Muscle layer of colon (tissue), 2 donors: ENCODE data around the gene TRMO.

ENCODE experiments used
- H3K27ac ChIP-seq: one replicate; pipeline ENCODE4 v1.7.0; 2013; ENCODE audit warnings: low read depth, mild to moderate bottlenecking, low read length, moderate library complexity
- H3K27me3 ChIP-seq, 2 donors: one replicate each; pipeline ENCODE4 v1.7.0; 2013; ENCODE audit warnings: low read length in 2 of 2, mild to moderate bottlenecking in 2 of 2; ENCODE audit not compliant: insufficient read depth in 2 of 2, control insufficient read depth in 1 of 2
- H3K36me3 ChIP-seq: one replicate; pipeline ENCODE4 v1.7.0; 2013; ENCODE audit warnings: mild to moderate bottlenecking, low read length; ENCODE audit not compliant: insufficient read depth
- H3K4me1 ChIP-seq: one replicate; pipeline ENCODE4 v1.7.0; 2013; ENCODE audit warnings: mild to moderate bottlenecking, low read length; ENCODE audit not compliant: insufficient read depth
- H3K4me3 ChIP-seq, 2 donors: one replicate each; pipeline ENCODE4 v1.7.0; 2013; ENCODE audit warnings: low read length in 2 of 2, low read depth in 1 of 2, mild to moderate bottlenecking in 1 of 2, moderate library complexity in 1 of 2
- H3K9ac ChIP-seq: one replicate; pipeline ENCODE4 v1.7.0; 2013; ENCODE audit warnings: low read length
- H3K9me3 ChIP-seq: one replicate; pipeline ENCODE4 v1.7.0; 2013; ENCODE audit warnings: mild to moderate bottlenecking, low read length
- donor health status: abdominal sarcoma.
- donor health status: Adenocarcinoma of cecum.

Gene TRMO

DNA sequence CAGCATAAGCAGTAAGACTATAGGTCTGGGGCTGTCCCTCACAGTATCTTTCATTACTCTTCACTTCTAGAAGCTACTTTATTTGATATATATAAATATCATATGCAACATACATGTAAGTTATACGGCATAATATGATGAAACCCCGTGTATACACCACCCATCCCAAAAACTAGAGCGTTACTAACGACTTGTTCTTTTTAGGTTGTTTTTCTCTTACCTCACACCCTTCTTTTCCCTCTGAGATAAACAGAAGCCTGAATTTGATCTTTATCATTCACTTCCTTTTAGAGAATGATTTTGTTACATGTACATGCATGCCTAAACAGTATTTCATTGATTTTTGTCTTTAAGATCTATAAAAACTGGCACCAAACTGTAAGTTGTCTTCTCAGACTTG, 3.7 kb downstream of the TRMO start:
- no peaks in the 10 kb centered on the region for H3K9me3 ChIP-seq
- H3K9ac ChIP-seq = no peak overlapping the region
- no peaks in the 10 kb centered on the region for H3K27me3 ChIP-seq
- peaks cover 21% of the 10 kb centered on the region for H3K4me1 ChIP-seq
- H3K4me3 ChIP-seq = no peak overlapping the region
- H3K36me3 ChIP-seq = peaks cover 10% of the 10 kb centered on the region
- no peak overlapping the region for H3K27ac ChIP-seq

- H3K4me3 ChIP-seq = no peak overlapping the region
- no peaks in the 10 kb centered on the region for H3K4me1 ChIP-seq
- no peak overlapping the region for H3K27ac ChIP-seq
- H3K9ac ChIP-seq = no peak overlapping the region
- H3K9me3 ChIP-seq = no peaks in the 10 kb centered on the region
- peaks cover 32% of the 10 kb centered on the region for H3K36me3 ChIP-seq
- H3K27me3 ChIP-seq = no peaks in the 10 kb centered on the region
Observed at GRCh38 chr9:97911970-97912369, 10.3 kb downstream of the TRMO start.

DNA sequence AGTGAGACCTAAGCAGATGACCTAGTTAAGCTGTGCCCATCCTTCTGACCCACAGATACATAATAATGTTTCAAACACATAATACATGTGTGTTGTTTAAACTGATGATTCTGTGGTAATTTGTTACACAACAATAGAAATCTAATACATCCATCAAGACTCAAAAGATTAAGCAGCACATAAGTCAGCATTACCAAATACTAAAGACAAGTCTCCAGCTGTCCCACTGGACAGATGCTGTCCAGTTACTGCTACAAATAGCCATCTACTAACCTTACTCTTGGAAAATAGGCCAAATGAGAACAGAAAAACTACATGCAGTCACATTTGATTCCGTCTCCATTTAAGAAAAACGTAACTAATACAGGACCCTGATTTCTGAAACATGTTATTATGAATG, 10.8 kb downstream of the TRMO start:
- Histone ChIP-seq H3K36me3 (peaks cover 32% of the 10 kb centered on the region), H3K27me3 (no peaks in the 10 kb centered on the region), H3K9ac (no peak overlapping the region), H3K4me3 (no peak overlapping the region), H3K4me1 (peaks cover under 1% of the 10 kb centered on the region), H3K9me3 (no peaks in the 10 kb centered on the region), H3K27ac (no peak overlapping the region)

- Histone ChIP-seq H3K27ac (no peak overlapping the region), H3K9me3 (no peaks in the 10 kb centered on the region), H3K4me3 (no peak overlapping the region), H3K27me3 (no peaks in the 10 kb centered on the region), H3K9ac (no peak overlapping the region), H3K4me1 (peaks cover 4% of the 10 kb centered on the region), H3K36me3 (peaks cover 31% of the 10 kb centered on the region)
Observed at GRCh38 chr9:97910357-97910756, 11.9 kb downstream of the TRMO start.

- Histone ChIP-seq H3K27ac (no peak overlapping the region), H3K36me3 (peaks cover 31% of the 10 kb centered on the region)
Observed at GRCh38 chr9:97908705-97909104, 13.6 kb downstream of the TRMO start.

GRCh38 chr9:97907632-97908031, 14.7 kb downstream of the TRMO start:
- no peaks in the 10 kb centered on the region for H3K9me3 ChIP-seq
- H3K9ac ChIP-seq = no peak overlapping the region
- no peaks in the 10 kb centered on the region for H3K27me3 ChIP-seq
- peaks cover 31% of the 10 kb centered on the region for H3K36me3 ChIP-seq
- H3K4me3 ChIP-seq = no peak overlapping the region
- H3K4me1 ChIP-seq = peaks cover 4% of the 10 kb centered on the region
- H3K27ac ChIP-seq = no peak overlapping the region

More at GRCh38 chr9:97908705-97909104, 13.6 kb downstream of the TRMO start:
- no peak overlapping the region for H3K9ac ChIP-seq
- H3K4me1 ChIP-seq = peaks cover 4% of the 10 kb centered on the region
- no peak overlapping the region for H3K4me3 ChIP-seq
- no peaks in the 10 kb centered on the region for H3K27me3 ChIP-seq
- no peaks in the 10 kb centered on the region for H3K9me3 ChIP-seq

DNA sequence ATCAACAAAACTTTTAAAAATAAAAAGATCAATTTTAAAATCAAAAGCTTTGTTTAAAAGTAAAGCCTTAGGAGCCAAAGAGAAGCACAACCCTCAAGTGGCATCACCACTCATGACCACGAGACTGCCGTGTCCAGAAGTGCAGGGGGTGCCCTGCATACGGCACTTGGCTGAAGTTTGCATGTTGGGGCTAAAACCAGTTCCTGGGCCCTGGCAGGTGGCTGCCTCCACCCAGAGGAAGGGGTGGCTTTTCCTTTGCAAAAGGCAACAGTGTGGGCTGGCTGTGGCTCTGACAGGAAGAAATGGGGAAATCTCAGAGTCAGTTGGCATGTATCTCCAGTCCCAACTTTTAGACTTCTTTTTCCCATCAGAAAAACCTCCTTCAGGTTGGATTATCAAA, 15.3 kb downstream of the TRMO start:
- H3K27me3 ChIP-seq = no peaks in the 10 kb centered on the region
- H3K36me3 ChIP-seq = peaks cover 31% of the 10 kb centered on the region
- H3K27ac ChIP-seq = no peak overlapping the region
- peaks cover 4% of the 10 kb centered on the region for H3K4me1 ChIP-seq
- no peaks in the 10 kb centered on the region for H3K9me3 ChIP-seq
- H3K4me3 ChIP-seq = no peak overlapping the region
- H3K9ac ChIP-seq = no peak overlapping the region

DNA sequence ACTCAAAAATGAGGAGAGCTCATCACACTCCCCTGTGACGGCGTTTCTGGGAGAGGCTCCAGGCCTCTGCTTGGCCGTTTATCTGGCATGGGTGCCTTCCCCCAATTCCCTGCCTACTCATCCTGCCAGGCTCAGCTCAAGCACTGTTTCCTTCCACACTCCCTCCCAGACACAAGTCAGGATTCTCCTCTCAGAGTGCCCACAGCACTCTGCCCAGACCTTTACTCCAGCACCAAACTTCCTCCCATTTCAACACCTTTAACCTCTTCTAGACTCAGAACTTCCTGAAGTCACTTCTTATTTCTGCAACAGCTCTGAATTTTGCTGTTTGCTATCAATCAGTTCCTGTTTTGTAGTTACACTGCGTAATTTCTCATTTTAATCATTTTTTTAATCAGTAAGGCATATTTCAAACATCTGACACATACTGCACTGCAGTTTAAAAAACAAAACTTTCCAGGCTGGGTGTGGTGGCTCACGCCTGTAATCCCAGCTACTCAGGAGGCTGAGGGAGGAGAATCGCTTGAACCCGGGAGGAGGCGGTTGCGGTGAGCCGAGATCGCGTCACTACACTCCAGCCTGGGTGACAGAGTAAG, 16.0 kb downstream of the TRMO start:
- Histone ChIP-seq H3K4me1 (peaks cover 4% of the 10 kb centered on the region), H3K36me3 (peaks cover 26% of the 10 kb centered on the region), H3K27ac (no peak overlapping the region), H3K4me3 (no peak overlapping the region), H3K9ac (no peak overlapping the region), H3K9me3 (no peaks in the 10 kb centered on the region), H3K27me3 (no peaks in the 10 kb centered on the region)

GRCh38 chr9:97905228-97905627, 17.1 kb downstream of the TRMO start:
- Histone ChIP-seq H3K9me3 (no peaks in the 10 kb centered on the region), H3K4me1 (peaks cover 4% of the 10 kb centered on the region), H3K36me3 (peaks cover 15% of the 10 kb centered on the region), H3K27ac (no peak overlapping the region), H3K4me3 (no peak overlapping the region), H3K27me3 (no peaks in the 10 kb centered on the region), H3K9ac (no peak overlapping the region)

DNA sequence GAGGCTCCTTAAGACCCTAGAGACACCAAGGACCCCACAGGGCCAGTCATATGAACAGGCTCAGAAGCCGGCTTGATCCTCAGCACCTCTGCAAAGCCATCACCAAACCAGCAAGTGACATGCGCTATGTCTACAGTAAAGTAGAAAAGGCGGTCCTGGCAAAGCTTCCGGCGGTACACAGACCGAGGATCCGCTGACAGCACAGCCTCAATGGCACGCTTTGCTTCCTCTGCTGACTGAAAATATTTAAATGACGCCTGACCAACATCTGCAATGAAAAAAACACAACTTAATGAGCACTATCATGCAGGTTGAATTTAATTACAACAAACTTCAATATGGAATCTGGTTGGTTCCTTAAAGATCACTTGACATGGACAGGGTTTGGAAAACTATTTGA, 17.6 kb downstream of the TRMO start:
- H3K9ac ChIP-seq = no peak overlapping the region
- peaks cover 10% of the 10 kb centered on the region for H3K36me3 ChIP-seq
- H3K27ac ChIP-seq = no peak overlapping the region
- no peaks in the 10 kb centered on the region for H3K9me3 ChIP-seq
- H3K4me3 ChIP-seq = no peak overlapping the region
- no peaks in the 10 kb centered on the region for H3K27me3 ChIP-seq
- H3K4me1 ChIP-seq = peaks cover 4% of the 10 kb centered on the region

DNA sequence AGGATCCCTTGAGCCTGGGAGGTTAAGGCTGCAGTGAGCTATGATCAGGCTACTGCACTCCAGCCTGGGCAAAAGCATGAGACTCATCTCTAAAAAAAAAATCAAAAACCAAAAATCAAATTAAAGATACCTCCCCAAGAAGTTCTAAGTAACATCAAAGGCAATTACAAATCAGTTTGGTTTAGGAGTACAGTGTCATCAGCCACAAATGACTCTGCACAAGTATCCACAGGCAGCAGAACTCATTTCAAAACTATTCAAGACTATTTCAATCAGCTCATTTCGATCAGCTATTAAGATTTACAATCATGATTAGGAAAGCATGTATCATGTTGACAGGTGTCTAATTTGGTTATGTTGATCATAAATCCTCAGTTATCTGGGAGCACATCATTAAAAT, 19.1 kb downstream of the TRMO start:
- no peak overlapping the region for H3K4me3 ChIP-seq
- no peak overlapping the region for H3K9ac ChIP-seq
- no peaks in the 10 kb centered on the region for H3K9me3 ChIP-seq
- peaks cover 5% of the 10 kb centered on the region for H3K36me3 ChIP-seq
- H3K27me3 ChIP-seq = no peaks in the 10 kb centered on the region
- no peak overlapping the region for H3K27ac ChIP-seq
- peaks cover 4% of the 10 kb centered on the region for H3K4me1 ChIP-seq

DNA sequence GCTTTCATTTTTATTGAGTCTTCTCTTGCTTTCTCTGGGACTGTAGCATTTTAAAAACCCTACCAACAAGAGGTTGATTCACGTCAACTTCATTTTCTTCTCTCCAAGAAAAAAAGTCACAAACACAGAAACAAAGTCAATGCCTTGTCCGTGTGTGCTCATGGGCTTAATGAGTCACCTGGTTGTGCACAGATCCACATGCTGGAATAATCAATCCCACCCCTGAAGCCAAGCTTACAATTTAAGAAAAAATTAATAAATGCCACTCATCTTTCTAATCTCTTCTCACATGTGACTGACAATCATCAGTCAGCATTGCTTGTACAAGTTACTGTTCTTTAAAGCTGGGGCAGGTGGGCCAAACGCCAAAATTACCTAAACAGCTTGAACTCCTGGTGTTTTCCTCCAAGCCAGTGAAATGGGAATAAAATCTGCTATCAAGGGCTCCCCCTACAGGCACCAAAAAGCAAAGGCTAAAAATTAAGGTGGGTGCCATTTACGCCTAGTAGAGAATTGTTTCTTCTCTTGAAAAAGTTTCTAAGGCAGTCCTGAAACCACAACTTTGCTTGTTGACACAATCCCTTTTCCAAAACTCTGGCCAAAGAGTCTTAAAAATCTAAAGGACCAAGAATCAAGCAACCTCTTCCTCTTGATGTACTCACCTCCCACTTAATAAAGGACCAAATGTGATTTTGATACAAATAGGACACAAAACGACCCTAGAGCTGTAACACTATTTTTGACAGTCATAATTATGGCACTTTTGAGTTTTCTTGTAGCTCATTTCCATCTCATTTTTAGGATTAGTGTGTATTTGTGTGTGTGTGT, 21.3 kb downstream of the TRMO start:
- Histone ChIP-seq H3K4me3 (no peak overlapping the region), H3K9me3 (no peaks in the 10 kb centered on the region), H3K27ac (no peak overlapping the region), H3K36me3 (peaks cover 8% of the 10 kb centered on the region), H3K9ac (no peak overlapping the region), H3K27me3 (no peaks in the 10 kb centered on the region), H3K4me1 (no peaks in the 10 kb centered on the region)
